HG03571 (cell line): ENCODE data around the gene CARNS1.
"Not testable (repeated sequence)": the region's sequence is repeated elsewhere in the genome, so short reads cannot be mapped to it uniquely, and the experiment has no call there.

Source experiments
- ATAC-seq: cut with Tn5 transposase; IDR thresholded peaks from one replicate; pipeline ENCODE4 v1.9.1; 2021; ENCODE audit not compliant: unreplicated experiment

Gene CARNS1

GRCh38 chr11:67464411-67465188, 49.1 kb downstream of the CARNS1 start:
- ATAC-seq, result peak; percentile 47

- no peak for ATAC-seq
These were observed 49.7 kb downstream of the CARNS1 start for GRCh38 chr11:67465189-67465510.

GRCh38 chr11:67465530-67465929, 50.1 kb downstream of the CARNS1 start:
- not testable (repeated sequence) for ATAC-seq

- ATAC-seq, result no peak
These were observed 50.9 kb downstream of the CARNS1 start for GRCh38 chr11:67466367-67466766.

GRCh38 chr11:67466962-67467771, 51.7 kb downstream of the CARNS1 start:
- ATAC-seq, result no peak

GRCh38 chr11:67468056-67468455, 52.6 kb downstream of the CARNS1 start:
- no peak for ATAC-seq

- ATAC-seq, result no peak
These were observed 52.9 kb downstream of the CARNS1 start for GRCh38 chr11:67468456-67468758.

- peak; percentile 60 for ATAC-seq
These were observed 53.5 kb downstream of the CARNS1 start, which contains the start of gene TMEM134 for GRCh38 chr11:67468759-67469507. Gene TMEM134 (minus strand): TSS chr11:67469251. CDS start chr11:67469192, 59 bp downstream.

- no peak for ATAC-seq
These were observed 54.0 kb downstream of the CARNS1 start for GRCh38 chr11:67469508-67469811.

GRCh38 chr11:67470337-67471002, 55.0 kb downstream of the CARNS1 start:
- ATAC-seq, result no peak

- ATAC-seq, result no peak
These were observed 57.4 kb downstream of the CARNS1 start for GRCh38 chr11:67472882-67473281.
